Transverse colon (tissue), 4 donors: Measurements from ENCODE around the gene SMARCD3. TPM values are rescaled to one million over a fixed set of nuclear protein-coding genes. Genes with fewer than 3 reads are reported as not detected.

Source experiments
- DNase-seq: peaks from one replicate; pipeline ENCODE4 v3.0.0-alpha.2; 2019
- H3K27ac ChIP-seq, 4 donors: fragments of 200-600 bp; sonication (generic); 2 replicates each; pipeline ENCODE4 v1.5.1; 2016 to 2018; ENCODE audit warnings: inconsistent platforms in 4 of 4
- H3K27me3 ChIP-seq: fragments of 200-600 bp; sonication (generic); 2 replicates; pipeline ENCODE4 v1.5.1; 2017; ENCODE audit warnings: inconsistent platforms
- H3K36me3 ChIP-seq, 4 donors: fragments of 200-600 bp; sonication (generic); 2 replicates each; pipeline ENCODE4 v1.5.1; 2017 to 2019; ENCODE audit warnings: inconsistent platforms in 4 of 4
- H3K4me1 ChIP-seq, 4 donors: fragments of 200-600 bp; sonication (generic); 2 replicates each; pipeline ENCODE4 v1.5.1; 2017 to 2020; ENCODE audit warnings: inconsistent platforms in 4 of 4
- H3K4me3 ChIP-seq, 4 donors: fragments of 200-600 bp; sonication (generic); 1 replicate in 1 of 4; 2 replicates in 3 of 4; pipeline versions ENCODE4 v1.5.1 to v1.6.1; 2017 to 2019; ENCODE audit warnings: inconsistent platforms in 4 of 4
- H3K9me3 ChIP-seq, 2 donors: fragments of 200-600 bp; sonication (generic); 2 replicates each; pipeline ENCODE4 v1.5.1; 2017 to 2019; ENCODE audit warnings: inconsistent platforms in 2 of 2
- CTCF ChIP-seq, 5 experiments: fragments of 200-600 bp in 3 of 5; fragments of 450-650 bp in 2 of 5; sonication (generic) in 3 of 5; IDR thresholded peaks; 1 replicate in 2 of 5; 2 replicates in 3 of 5; pipeline ENCODE4 v1.5.1; 2016 to 2017; ENCODE audit warnings: antibody characterized with exemption in 5 of 5, inconsistent platforms in 3 of 5, mild to moderate bottlenecking in 2 of 5, moderate library complexity in 1 of 5
- EP300 ChIP-seq: sonication (generic); formaldehyde crosslinking; IDR thresholded peaks from one replicate; pipeline ENCODE4 v1.6.1; 2017; ENCODE audit warnings: antibody characterized with exemption, low read depth
- POLR2A ChIP-seq: fragments of 450-650 bp; IDR thresholded peaks from one replicate; pipeline ENCODE4 v1.6.1; 2016; ENCODE audit warnings: antibody characterized with exemption, mild to moderate bottlenecking, moderate library complexity
- POLR2AphosphoS5 ChIP-seq, 3 donors: sonication (generic); formaldehyde crosslinking; IDR thresholded peaks; one replicate each; pipeline ENCODE4 v1.6.1; 2016; ENCODE audit warnings: antibody characterized with exemption in 3 of 3
- WGBS, 2 donors: methylation state at CpG; one replicate each; pipeline ENCODE4 v1.1.5; 2018; ENCODE audit warnings: low coverage in 1 of 2; 5-methylcytosine and 5-hydroxymethylcytosine counted together
- in situ Hi-C, 4 donors: fragments of 200-750 bp; cut with MboI; loops; one replicate each; pipeline versions ENCODE4 v1.15.0 to v1.15.1; 2017; ENCODE audit warnings: low sequenced_read_pairs in 3 of 4, low pct_ligation_motif_present in 1 of 4, low pct_unique_long_range_greater_than_20kb in 1 of 4
- intact Hi-C: fragments of 100-400 bp; cut with DNase I; formaldehyde crosslinking; loops from one replicate; pipeline ENCODE4 v1.15.1; 2023; ENCODE audit warnings: low total_unique reads
- total RNA-seq, 4 donors: library from RNA; depleted of rRNA; stranded (reverse); fragments of >200 nt; gene quantifications; one replicate each; pipeline ENCODE4 v1.1.0, GENCODE V29; 2016

SMARCD3 gene
- total RNA-seq, 4 donors from 2014 or later = 6.6 to 19.1 (median 9.9) TPM

- DNase-seq = no peak
- in situ Hi-C loops = no loop called here
- peak overlapping the region; percentile 90 to 99 (median 96) for H3K4me3 ChIP-seq
- H3K27ac ChIP-seq = peak overlapping the region; percentile 82 to 91 (median 88)
- no peaks in the 10 kb centered on the region for H3K27me3 ChIP-seq
- intact Hi-C loops = no loop called here
- no peaks in the 10 kb centered on the region for H3K9me3 ChIP-seq
- H3K36me3 ChIP-seq = peaks cover 0 to 16% (median 0%) of the 10 kb centered on the region in 4 donors
- 13% methylated on average over 29 of the region's 36 CpGs; no CpG with 5 or more reads in 1 of the 2 donors for WGBS, 2 donors
- TF ChIP-seq CTCF (IDR thresholded peaks at IDR 0.05) (no peak), POLR2AphosphoS5 (IDR thresholded peaks at IDR 0.05) (no peak), POLR2A (no peak), EP300 (no peak)
- H3K4me1 ChIP-seq = peaks cover 14 to 29% (median 20%) of the 10 kb centered on the region in 4 donors
These were observed 15.4 kb downstream of the SMARCD3 start for GRCh38 chr7:151232917-151233701.

- no peaks in the 10 kb centered on the region for H3K9me3 ChIP-seq
- peak within 1 kb of the TSS; percentile 82 to 91 (median 88) for H3K27ac ChIP-seq
- intact Hi-C loops (no loop called here), in situ Hi-C loops (no loop called here)
- peaks cover 0 to 16% (median 0%) of the 10 kb centered on the region in 4 donors for H3K36me3 ChIP-seq
- peaks cover 14 to 34% (median 25%) of the 10 kb centered on the region in 4 donors for H3K4me1 ChIP-seq
- DNase-seq = peak; percentile 95
- peak within 1 kb of the TSS; percentile 90 to 99 (median 96) for H3K4me3 ChIP-seq
- 0 to 1% methylated on average over 3 to 38 of the region's 79 CpGs for WGBS, 2 donors
- no peaks in the 10 kb centered on the region for H3K27me3 ChIP-seq
- TF ChIP-seq CTCF (IDR thresholded peaks at IDR 0.05) (no peak), POLR2AphosphoS5 (IDR thresholded peaks at IDR 0.05) (peak; percentile 85 to 92 (median 88)), POLR2A (peak; percentile 85)
These were observed 16.2 kb downstream of the SMARCD3 start, which contains the start of gene CHPF2 for GRCh38 chr7:151232091-151232916. Gene CHPF2 (plus strand): TSS chr7:151232483. CDS start chr7:151234012, 1,529 bp downstream.

- intact Hi-C loops (no loop called here), in situ Hi-C loops (no loop called here)
- Histone ChIP-seq H3K27ac (no peak overlapping the region), H3K9me3 (no peaks in the 10 kb centered on the region), H3K4me3 (no peak overlapping the region), H3K4me1 (peaks cover 18 to 39% (median 30%) of the 10 kb centered on the region in 4 donors), H3K27me3 (no peaks in the 10 kb centered on the region), H3K36me3 (peaks cover 0 to 10% (median 0%) of the 10 kb centered on the region in 4 donors)
- 75 to 84% methylated on average over 1 of the region's 1 CpG for WGBS, 2 donors
- TF ChIP-seq EP300 = no peak
- no peak for TF ChIP-seq CTCF (IDR thresholded peaks at IDR 0.05)
- no peak for DNase-seq
These were observed 17.4 kb downstream of the SMARCD3 start for GRCh38 chr7:151231080-151231479.

- Histone ChIP-seq H3K9me3 (no peaks in the 10 kb centered on the region), H3K27me3 (no peaks in the 10 kb centered on the region), H3K27ac (peak overlapping the region in 2 of 4 donors; percentile 88 to 94), H3K4me1 (peaks cover 28 to 49% (median 40%) of the 10 kb centered on the region in 4 donors), H3K36me3 (peaks cover 0 to under 1% (median 0%) of the 10 kb centered on the region in 4 donors), H3K4me3 (no peak overlapping the region)
- intact Hi-C loops (no loop called here), in situ Hi-C loops (no loop called here)
- WGBS, 2 donors = 79 to 92% methylated on average over 10 of the region's 10 CpGs
- TF ChIP-seq POLR2AphosphoS5 (IDR thresholded peaks at IDR 0.05) = no peak
- no peak for TF ChIP-seq POLR2A
- no peak for TF ChIP-seq CTCF (IDR thresholded peaks at IDR 0.05)
- no peak for TF ChIP-seq EP300
- DNase-seq = no peak
These were observed 19.2 kb downstream of the SMARCD3 start for GRCh38 chr7:151229249-151229648.
